Activated T-cell treated with anti-CD3 and anti-CD28 coated beads for 1 hour (primary cell): ENCODE data around the gene C9.
"Not testable (repeated sequence)": the region's sequence is repeated elsewhere in the genome, so short reads cannot be mapped to it uniquely, and the experiment has no call there.

Experiments used
- DNase-seq: peaks from one replicate; pipeline ENCODE4 v3.0.0-alpha.2; 2020; ENCODE audit warnings: low read depth

The C9 gene

GRCh38 chr5:39328731-39329130 is 35.6 kb downstream of the C9 start:
- no peak for DNase-seq

DNA sequence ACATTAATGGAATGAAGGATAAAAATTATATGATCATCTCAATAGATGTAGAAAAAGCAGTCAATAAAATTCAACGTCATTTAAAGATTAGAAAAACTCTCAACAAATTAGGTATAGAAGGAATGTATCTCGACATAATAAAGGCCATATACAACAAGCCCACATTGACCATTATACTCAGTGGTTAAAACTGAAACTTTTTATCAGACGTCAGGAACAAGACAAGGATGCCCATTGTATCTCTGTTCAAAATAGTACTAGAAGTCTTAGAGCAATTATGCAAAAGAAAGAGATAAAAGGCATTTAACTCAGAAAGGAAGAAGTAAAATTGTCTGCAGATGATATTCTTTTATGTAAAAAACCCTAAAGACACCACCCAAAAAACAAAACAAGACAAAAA is 40.8 kb downstream of the C9 start:
- no peak for DNase-seq

DNA sequence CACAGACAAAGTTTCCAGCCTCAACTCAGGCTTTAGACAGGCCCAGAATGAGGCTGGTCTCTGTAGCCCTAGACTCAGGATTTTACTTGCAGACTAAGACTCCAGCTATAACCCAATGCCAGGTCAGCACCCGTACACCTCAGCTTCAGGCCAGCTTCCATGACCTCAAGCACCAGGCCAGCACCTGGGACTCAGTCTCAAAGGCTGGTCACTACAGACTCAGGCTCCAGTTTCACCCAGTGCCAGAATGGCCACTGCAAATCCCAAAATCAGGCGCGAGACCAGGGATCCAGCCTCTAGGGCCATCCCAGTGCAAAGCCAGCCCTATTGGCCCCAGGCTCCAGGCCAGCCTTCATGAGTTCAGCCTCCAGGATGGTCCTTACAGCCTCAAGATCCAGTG is 44.9 kb downstream of the C9 start:
- no peak for DNase-seq

DNA sequence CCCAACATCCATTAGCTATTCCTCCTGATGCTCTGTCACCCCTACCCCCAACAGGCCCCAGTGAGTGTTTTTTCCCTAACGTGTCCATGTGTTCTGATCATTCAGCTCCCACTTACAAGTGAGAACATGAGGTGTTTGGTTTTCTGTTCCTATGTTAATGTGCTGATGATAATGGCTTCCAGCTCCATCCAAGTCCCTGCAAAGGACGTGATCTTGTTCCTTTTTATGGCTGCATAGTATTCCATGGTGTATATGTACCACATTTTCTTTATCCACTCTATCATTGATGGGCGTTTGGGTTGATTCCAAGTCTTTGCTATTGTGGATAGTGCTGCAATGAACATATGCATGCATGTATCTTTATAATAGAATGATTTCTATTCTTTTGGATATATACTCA is 47.8 kb downstream of the C9 start:
- not testable (repeated sequence) for DNase-seq

DNA sequence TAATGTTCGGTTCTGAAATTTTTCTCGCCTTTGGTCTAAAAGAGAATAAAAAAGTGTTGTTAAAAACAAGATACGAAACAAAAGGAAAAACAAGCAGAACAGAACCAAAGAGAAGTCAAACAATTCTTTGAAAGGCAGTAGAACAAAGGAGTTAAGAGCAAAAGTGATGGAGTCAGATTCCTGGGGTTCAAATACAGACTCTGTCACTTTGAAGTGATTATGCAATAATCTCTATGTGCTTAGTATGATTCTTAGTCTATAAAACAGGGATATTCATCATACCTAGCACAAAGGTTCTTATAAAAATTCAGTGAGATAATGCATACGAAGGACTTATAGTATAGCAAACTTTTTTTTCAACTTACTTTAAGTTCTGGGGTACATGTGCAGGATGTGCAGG is 48.3 kb downstream of the C9 start:
- no peak for DNase-seq

DNA sequence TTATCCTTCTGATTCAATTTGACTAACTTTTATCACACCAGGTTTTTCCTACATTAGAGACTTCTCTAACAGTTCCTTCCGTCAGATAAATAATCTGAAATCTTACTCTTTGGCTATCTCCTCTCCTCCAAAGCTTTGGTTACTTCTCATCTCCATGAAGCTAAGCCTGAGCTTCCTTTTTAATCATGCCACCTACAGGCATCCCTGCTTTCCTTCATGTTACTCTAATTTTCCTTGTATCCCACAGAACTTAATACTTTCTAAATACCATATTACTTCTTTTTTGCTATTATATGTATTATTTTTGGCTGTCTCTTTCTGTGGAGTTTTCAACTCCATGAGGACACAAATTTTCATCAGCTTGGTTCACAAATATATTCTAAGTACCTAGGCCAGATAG is 49.7 kb downstream of the C9 start:
- no peak for DNase-seq

- DNase-seq, result no peak
Measured at GRCh38 chr5:39309534-39309933, 54.8 kb downstream of the C9 start.

DNA sequence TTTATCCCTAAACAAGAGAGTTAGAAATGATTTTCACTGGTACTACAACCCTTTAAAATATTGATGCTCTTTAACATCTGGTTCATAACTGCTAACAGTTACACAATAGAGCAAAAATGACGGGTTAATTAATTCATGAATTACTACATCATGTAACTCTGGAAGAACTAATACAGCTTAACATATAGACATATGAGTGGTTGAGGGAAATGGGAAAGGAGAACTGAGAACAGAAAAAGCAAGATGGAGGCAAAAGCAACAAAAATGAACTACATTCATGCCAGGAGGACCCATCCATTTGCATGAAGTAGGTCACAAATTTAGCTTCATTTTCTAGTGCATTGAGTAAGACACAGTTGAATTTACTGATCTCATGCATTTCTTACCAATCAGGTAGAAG is 61.8 kb downstream of the C9 start:
- no peak for DNase-seq

- no peak for DNase-seq
Measured at GRCh38 chr5:39301406-39301805, 62.9 kb downstream of the C9 start.

DNA sequence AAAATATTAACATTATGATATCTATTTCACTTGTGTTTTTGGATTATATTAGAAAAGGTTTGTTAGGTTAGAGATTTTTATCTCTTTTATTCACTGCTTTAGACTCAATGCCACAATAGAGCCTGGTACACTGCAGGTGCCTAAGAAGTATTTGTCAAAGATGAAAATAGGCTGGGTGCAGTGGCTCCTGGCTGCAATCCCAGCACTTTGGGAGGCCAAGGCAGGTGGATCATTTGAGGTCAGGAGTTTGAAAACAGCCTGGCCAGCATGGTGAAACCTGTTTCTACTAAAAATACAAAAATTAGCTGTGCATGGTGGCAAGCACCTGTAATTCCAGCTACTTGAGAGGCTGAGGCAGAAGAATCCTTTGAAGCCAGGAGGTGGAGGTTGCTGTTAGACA is 64.3 kb downstream of the C9 start:
- DNase-seq, result no peak

GRCh38 chr5:39294736-39295135 is 69.6 kb downstream of the C9 start:
- DNase-seq, result no peak

DNA sequence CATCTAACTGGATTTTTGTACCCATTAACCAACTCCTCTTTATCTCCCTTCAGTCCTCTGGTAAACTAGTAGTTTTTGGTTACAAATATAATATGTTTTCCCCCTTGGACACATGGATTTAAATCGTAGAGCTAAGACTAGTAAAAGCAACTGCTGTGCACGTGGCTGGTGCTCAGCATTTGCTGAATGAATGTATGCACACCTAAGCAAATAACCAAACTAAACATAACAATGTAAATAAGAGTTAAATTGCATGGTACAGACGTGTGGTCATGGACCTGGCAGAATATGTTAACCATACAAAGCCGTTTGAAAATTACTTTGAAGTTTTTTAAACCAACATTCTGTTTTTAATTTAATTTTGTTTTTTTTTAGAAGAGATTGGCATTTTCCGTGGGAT is 79.7 kb downstream of the C9 start:
- no peak for DNase-seq

GRCh38 chr5:39283231-39283818 is 81.0 kb downstream of the C9 start:
- peak; percentile 25 for DNase-seq

GRCh38 chr5:39282561-39282960 is 81.7 kb downstream of the C9 start:
- no peak for DNase-seq

- DNase-seq, result not testable (repeated sequence)
Measured at GRCh38 chr5:39275865-39276264, 88.4 kb downstream of the C9 start.

DNA sequence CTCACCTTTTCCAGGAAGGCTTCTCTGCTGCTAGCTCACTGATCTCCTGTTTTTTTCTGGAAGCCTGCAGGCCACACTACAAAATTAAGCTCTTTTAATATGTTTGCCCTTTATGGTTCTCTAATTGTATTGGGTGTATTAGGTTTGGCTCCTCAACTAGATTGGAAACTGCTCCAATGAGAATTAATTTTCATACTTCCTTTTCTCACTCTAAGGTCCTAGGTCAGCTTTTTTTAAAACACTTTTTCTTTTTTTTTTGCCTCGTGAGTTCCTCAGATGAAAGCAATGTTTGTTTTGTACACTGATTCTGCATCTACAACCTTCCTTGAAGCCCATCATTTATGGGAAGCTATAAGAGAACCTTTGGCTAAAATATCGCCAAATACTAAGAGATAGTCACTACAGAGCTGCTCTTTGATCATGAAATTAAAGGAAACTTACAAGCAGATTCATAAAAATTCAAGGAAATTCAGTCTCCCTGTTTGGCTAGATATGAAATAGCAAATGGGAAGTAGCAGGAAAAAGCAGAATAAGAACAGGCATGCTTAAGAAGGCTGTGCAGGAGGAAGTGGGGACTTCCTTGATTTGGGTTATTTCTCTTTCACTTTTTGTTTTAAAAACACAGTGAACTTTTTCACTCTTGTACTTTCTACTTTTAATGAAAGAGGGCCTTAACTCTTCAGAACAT is 89.8 kb downstream of the C9 start:
- no peak for DNase-seq

DNA sequence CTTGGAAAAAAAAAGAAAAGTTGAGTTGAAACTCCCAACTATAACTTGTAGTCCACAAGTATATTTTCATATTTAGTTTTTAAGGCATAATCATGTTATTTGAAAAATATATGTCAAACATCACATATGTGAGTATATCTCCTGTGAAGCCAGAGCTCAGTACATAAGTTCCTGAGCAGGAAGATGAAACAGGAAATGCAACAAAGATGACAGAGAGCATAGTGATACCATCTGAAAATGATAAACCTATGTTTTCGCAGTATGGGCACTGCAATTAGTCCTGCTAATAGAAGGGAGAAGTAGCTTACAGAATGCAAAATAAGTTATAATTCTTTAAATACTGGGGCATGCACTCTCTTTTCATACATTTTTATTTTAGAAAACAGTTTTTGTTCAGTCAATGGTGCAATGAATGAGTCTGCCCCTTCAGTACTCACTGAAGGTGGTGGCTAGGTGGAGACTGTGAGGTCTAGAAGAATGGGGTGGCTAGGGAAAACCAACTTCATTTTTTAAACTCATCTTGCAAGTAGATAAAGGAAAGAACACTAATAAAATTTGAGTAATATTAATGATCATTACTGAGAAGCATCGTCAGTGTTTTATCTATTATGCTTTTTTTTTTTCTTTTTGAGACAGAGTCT is 90.9 kb downstream of the C9 start:
- DNase-seq, result no peak

DNA sequence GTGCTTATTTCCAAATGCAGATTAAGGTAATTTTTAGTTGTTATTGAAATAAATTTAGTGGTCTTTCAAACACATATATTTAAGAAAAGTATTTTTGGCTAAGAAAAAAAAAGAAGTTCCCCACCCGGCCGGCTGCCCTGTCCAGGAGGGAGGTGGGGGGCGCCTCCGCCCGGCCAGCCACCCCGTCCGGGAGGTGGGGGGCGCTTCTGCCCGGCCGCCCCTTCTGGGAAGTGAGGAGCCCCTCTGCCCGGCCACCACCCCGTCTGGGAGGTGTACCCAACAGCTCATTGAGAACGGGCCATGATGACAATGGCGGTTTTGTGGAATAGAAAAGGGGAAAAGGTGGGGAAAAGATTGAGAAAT is 91.4 kb downstream of the C9 start:
- DNase-seq, result not testable (repeated sequence)

DNA sequence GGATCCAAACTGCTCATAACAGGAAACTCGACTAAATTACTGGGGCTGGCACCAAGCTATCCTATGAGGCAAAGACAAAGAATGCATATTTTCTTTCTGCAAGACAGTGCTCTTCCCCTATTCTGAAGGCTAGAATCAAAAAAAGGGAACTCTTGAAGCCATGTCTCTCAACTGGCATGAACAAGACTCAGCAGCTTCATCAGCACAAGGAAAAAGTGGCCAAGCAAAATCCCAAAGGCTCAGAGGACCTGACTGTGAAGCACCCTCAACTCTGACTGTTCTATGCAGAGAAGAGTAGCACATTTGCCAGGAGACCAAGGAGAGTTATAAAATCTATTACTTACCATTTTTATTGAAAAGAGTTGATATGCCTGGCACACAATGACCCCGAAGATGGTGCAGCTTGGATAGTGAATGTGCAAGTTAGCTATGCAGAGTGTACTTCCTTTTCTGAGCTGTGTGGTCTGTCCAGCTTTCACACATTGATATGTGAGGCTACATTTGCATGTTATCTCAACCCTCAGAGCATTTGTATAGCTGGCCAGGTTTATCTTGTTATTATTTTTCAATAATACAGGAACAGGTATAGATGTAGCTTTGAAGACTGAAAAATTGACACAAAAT is 94.0 kb downstream of the C9 start:
- no peak for DNase-seq

DNA sequence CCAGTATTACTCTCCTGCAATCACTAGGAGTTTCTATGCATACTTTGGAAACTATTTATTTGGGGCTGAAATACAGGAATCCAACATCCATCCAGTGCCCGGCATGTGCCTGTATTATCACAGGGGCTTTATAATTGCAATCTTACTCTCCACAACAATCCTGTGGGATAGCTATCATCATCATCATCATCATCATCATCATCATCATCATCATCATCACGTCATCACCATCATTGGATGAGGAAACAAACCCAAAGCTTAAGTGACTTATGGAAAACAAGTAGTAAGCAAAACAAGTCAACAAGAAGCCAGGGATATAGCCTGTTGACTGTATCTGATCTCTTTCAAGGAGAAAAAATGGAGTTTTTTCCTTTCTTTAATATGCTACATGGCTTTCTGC is 97.1 kb downstream of the C9 start:
- no peak for DNase-seq

- no peak for DNase-seq
Measured at GRCh38 chr5:39266442-39266841, 97.9 kb downstream of the C9 start.

- no peak for DNase-seq
Measured at GRCh38 chr5:39264528-39264927, 99.8 kb downstream of the C9 start.

DNA sequence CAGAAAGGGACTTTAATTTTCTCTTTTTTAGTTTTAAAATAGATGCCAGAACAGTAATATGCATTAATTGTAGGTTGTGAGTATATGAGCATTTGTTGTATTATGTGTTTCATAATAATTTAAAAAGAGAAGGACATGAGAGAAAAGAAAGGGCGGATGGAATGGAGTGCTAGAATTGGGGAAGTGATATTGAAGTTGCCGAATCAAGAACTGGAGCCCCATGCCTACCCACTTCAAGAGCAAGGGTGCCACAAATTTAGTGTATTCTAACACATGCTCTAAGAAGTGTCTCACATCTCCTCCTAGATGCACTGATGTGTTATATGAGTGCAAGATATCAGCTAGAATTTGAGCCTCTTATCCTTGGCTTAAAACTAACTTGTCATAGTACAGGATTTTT is 101.3 kb downstream of the C9 start:
- DNase-seq, result no peak
